GM13976 (cell line): ENCODE measurements around the gene RSPRY1.

ENCODE experiments used
- DNase-seq: peaks from one replicate; pipeline ENCODE4 v3.0.0; 2012; ENCODE audit warnings: low spot score
- in situ Hi-C: fragments of 300-500 bp; cut with MboI; formaldehyde crosslinking; loops from one replicate; pipeline ENCODE4 v1.12.0; 2022; ENCODE audit warnings: low sequenced_read_pairs, mixed read lengths, inconsistent platforms; ENCODE audit not compliant: unreplicated experiment
- TF ChIP-seq, protein P1 (sequence below): IDR thresholded peaks from 2 replicates; pipeline ENCODE4 v1.5.1; 2012; ENCODE audit warnings: borderline replicate concordance, mild to moderate bottlenecking; ENCODE audit not compliant: insufficient read depth; ENCODE audit errors: extremely low read depth, missing control alignments, control extremely low read depth

The RSPRY1 gene

DNA sequence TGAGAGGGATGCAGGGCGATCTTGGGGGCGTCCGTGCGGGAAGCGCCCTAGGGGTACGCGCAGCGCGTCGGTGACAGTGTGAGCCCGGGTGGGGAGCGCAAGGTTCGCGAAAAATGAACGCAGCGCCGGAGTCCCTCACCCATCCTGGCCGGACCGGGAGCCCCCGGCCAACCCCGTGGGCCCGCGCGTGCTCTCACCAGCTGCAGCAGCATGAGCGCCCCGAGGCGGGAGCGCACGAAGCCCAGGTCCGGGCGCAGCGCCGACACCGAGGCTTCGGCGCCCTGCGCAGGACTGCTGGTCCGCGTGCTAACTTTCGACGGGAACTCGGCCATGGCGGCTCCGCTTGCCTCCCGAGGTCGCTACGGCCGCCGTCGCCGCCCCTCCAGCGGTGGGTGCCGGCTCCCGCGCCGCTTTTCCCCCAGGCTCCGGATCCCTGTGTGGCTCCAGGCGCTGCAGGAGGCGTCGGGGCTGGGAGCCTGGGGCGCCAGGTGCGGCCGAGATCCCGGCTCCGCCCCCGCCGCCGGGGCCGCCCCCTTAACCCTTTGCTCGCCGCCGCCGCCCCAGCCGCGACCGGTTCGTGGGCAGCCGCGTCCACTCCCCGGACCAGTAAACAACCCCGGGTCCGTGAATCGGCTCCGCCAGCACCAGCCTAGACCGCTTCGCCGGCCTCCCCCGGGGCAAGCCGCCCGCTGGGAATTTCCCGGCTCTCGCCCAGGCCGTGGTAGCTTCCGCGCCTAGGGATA, 98.3 kb downstream of the RSPRY1 start, which contains the start of gene PLLP:
TSS of gene PLLP (minus strand) at position 464 of the 743 bp plus-strand sequence. CDS start at position 332, 132 bp downstream.
- TF ChIP-seq, protein P1, sequence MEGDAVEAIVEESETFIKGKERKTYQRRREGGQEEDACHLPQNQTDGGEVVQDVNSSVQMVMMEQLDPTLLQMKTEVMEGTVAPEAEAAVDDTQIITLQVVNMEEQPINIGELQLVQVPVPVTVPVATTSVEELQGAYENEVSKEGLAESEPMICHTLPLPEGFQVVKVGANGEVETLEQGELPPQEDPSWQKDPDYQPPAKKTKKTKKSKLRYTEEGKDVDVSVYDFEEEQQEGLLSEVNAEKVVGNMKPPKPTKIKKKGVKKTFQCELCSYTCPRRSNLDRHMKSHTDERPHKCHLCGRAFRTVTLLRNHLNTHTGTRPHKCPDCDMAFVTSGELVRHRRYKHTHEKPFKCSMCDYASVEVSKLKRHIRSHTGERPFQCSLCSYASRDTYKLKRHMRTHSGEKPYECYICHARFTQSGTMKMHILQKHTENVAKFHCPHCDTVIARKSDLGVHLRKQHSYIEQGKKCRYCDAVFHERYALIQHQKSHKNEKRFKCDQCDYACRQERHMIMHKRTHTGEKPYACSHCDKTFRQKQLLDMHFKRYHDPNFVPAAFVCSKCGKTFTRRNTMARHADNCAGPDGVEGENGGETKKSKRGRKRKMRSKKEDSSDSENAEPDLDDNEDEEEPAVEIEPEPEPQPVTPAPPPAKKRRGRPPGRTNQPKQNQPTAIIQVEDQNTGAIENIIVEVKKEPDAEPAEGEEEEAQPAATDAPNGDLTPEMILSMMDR: no peak
- in situ Hi-C loops: no loop called here
- peak; percentile 81 for DNase-seq

DNA sequence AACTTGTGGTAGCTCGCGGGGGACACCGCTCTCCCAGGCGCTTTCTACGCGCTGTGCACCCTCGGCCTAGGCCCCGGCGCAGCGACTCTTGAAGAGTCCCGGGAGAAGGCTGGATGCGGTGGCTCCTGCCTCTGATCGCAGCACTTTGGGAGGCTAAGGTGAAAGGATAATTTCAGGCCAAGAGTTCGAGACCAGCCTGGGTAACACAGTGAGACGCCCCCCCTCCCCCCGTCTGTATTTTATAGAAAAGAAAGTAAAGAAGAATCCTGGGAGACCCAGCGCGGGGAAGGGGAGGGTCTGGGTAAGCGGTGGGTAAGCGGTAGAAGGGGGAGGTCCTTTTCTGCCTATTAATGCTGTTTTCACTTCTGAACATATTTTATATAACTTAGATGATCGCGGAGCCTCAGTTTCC, 98.8 kb downstream of the RSPRY1 start:
- in situ Hi-C loops: no loop called here
- TF ChIP-seq, protein P1: no peak
- no peak for DNase-seq

DNA sequence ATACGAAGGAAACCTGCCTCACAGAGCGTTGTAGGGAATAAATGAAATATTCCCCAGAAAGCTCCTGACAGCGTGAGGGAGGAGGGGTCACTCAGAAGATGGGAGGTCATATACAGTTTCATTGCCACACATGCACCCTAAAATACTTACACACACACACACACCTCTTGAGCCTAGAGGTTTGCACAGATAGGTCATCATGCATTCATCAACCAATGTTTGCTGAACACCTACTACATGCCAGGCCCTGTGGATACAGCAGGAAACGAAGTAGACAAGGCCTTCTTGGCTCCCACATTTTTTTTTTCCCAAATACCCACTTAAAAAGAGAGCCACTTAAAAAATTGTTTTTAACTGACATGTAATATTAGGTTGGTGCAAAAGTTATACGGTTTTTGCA, 99.2 kb downstream of the RSPRY1 start:
- no peak for DNase-seq
- in situ Hi-C loops: no loop called here
- TF ChIP-seq, protein P1: no peak

DNA sequence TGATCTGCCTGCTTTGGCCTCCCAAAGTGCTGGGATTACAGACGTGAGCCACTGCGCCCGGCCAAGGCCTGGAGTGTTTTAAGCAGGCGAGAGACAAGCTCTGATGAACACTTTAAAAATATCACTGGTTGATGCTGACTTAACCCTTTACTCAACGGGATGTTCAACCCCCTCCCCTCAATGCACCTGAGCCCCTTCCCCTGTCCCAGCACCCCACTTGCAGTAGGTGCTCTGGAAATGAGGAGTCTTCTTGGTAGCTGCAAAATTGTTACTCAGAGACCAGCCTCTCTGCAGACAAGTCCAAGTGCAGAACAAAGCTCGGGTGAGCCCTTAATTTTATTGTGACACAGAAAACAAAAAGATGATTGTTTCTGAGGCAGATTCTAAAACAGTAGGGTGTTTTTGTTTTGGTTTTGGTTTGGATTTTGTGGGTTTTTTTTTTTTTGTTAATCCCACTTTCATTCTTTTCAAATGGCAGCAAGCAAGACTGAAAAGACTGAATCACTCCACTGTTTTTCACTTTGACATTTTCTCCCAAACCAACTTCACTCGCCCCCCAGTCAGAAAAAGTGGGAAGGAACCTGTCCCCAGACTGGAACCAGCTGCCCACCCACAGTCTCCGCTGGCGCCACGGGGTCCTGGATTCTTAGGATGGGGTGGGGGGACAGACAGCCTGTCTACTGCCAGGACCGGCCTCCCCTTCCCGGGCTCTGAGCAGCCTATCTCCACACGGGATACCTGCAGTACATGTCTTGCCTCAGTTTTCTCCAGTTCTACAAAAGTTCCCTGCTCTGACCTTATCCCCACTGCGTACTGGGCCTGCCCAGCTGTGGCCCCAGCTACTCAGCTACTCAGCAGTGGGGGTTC, 103.5 kb downstream of the RSPRY1 start:
- DNase-seq: no peak
- TF ChIP-seq, protein P1: no peak
- in situ Hi-C loops: loop anchor here (10.0 kb wide), 1 partner anchor 205 kb away; no protein-coding TSS in a partner anchor
